Measurements from ENCODE around the gene P2RY11. TPM values are rescaled to one million over a fixed set of nuclear protein-coding genes. Genes with fewer than 3 reads are reported as not detected.

The P2RY11 gene
- total RNA-seq, 4 donors from 2014 or later = 2.7 to 18.7 (median 4.7) TPM

DNA sequence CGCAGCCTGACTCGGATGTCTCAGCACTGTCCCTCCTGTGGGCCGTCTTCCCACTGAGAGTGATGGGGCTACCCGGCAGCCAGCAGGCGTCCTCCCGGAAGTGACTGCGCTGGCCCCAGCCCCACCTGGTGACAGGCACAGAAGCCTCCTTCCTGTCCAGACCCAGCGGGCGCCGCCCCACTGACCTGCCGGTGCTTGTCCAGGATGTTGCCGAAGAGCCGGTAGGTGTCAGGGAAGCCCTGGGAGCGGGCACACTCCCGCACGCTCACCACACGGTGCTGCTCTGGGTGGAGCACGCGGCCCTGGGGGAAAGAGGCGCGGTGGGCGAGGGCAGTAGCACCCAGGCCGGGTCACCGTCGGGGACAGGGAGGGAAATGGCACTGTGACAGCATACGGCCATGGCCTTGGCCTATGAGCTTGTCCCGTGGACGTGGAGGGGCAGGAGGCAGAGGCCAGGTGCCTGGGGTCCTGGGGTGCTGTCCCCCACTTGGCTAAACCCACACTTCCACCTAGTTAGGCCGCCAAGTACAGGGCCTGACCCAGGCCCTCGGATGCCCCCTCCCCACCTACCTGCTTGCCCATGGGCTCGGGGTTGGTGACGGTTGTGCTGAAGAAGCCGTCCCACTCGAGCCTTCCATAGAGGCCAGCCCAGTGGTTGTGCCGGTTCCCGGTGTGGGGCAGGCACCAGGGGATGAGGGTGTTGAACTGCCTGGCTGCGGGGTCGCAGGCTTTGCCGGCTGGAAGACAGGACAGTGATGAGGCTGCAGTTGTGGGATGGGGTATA, 24.2 kb downstream of the P2RY11 start:
- TF ChIP-seq, protein P1, sequence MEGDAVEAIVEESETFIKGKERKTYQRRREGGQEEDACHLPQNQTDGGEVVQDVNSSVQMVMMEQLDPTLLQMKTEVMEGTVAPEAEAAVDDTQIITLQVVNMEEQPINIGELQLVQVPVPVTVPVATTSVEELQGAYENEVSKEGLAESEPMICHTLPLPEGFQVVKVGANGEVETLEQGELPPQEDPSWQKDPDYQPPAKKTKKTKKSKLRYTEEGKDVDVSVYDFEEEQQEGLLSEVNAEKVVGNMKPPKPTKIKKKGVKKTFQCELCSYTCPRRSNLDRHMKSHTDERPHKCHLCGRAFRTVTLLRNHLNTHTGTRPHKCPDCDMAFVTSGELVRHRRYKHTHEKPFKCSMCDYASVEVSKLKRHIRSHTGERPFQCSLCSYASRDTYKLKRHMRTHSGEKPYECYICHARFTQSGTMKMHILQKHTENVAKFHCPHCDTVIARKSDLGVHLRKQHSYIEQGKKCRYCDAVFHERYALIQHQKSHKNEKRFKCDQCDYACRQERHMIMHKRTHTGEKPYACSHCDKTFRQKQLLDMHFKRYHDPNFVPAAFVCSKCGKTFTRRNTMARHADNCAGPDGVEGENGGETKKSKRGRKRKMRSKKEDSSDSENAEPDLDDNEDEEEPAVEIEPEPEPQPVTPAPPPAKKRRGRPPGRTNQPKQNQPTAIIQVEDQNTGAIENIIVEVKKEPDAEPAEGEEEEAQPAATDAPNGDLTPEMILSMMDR (IDR thresholded peaks at IDR 0.05) = no peak
- ATAC-seq (ENCODE audit: low FRiP score) = no peak
- DNase-seq (ENCODE audit: low spot score) = no peak

DNA sequence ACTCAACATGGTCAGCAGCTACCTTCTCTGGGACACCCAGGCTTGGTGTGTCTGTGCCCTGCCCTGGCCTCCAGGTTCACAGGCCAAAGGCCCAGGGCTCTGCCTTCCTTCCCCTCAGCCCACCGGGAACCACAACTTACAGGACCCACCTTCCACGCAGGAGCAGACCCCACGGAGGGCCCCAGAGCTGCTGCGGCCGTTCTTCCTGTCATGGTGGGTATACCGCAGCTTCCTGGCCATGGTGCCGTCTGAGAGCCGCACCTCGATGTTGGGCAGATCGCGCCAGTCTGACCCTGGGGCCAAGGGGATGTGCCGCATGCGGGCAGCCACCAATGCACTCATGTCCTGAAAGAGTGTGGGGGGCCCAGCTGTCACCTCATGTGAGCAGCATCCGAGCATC, 25.4 kb downstream of the P2RY11 start:
- DNase-seq (ENCODE audit: low spot score) (no peak), ATAC-seq (ENCODE audit: low FRiP score) (no peak)
- TF ChIP-seq, protein P1 (IDR thresholded peaks at IDR 0.05) = no peak

DNA sequence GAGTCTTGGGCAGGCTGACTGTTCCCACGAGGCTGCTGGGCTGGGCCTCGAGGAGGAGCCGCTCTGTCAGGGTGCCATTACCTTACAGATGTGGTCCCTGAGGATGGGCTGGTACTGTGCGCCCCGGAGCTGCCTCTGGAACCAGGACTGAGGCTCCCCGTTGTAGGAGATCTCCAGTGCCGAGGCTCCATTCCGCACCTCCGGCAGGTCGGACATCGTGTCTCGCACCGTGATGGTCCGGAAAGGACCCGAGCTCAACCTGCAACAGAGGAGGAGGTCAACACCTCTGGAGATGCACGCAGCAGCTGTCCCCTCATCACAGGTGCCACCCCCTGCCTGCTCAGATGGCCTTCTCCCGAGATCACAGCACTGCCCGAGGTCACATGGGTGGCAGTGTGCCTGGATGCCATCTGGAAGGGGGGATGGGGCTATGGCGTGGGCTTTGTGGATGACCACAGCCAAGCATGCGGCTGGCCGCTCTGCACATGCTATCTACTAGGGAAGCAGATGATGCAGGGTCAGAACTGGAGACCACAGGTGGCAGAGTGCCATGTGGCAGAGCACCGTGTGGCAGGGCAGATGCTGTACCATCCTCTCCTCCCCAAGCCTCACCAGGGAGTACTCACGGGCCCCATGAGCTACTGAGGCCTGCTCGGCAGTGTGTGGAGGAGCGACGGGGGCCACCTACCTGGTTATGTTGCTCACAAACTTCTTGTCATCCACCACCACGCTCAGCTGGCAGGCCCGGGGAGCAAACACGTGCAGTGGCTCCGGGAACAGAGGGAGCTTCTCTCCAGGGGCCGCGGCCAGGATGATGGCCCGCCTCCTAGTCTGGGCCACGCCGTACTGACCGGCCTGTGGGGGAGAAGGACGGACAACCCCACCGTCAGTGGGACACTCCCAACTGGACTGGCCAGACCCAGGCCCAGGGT, 26.5 kb downstream of the P2RY11 start:
- ATAC-seq (ENCODE audit: low FRiP score) (no peak), DNase-seq (ENCODE audit: low spot score) (no peak)
- TF ChIP-seq, protein P1 (IDR thresholded peaks at IDR 0.05) = no peak

DNA sequence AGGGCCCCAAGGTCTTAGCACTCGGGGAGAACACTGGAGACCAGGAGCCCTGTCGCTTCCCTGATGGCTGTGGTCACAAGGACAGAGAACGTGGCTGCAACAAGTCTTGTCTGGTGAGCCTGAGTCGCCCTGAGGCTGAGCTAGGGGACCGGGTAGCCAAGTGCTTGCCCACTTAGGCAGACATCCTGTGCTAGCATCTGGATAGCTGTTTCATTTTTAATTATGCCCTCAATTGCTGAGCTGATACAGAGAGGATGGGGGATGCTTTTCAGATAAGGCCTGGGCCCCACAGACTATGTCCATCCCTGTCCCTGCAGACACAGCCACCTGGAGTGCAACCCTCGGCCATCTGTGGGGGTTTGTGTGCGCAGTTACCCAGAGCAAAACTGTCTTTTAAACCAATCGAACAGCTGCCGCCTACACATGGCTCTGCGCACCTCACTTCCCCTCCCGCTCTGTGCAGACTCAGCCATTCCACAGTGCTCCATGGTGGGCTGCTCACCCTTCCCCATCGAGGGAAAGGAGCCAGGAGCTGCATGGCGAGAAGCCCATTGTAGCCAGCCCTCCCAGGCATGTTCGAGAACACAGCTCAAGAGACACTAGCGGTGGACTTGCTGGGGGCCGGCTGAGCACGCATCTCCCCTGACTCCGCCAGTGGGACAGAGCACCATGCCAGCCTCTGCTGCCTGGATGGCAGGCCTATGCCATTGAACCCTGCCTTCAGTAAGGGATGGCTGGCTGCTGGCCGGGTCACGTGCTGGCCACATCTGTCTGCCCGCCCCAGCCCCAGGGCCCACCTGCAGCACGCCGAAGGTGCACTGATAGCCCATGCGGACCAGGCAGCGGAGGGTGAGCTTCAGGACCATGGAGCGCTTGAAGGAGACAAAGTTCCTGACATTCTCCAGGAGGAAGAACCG, 27.6 kb downstream of the P2RY11 start:
- TF ChIP-seq, protein P1 (IDR thresholded peaks at IDR 0.05) = no peak
- ATAC-seq (ENCODE audit: low FRiP score) (no peak), DNase-seq (ENCODE audit: low spot score) (no peak)

DNA sequence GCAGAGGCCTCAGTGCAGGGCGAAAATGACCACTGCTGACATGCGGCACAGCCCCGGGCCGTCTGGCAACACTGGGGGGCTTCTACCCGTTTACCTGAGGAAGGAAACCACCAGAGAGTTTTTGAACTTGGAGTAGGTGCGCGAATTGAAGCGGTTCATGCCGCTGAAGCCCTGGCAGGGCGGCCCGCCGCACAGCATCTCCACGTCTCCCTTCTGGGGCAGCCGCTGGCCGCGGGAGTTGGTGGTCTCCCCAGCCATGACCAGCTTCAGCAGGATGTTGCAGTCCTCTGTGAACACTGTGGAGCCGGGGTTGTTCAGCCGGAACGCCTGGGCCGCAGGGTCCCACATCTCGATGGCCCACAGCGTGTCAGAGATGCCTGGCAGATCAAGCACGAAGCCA, 28.5 kb downstream of the P2RY11 start:
- DNase-seq (ENCODE audit: low spot score) = no peak

DNA sequence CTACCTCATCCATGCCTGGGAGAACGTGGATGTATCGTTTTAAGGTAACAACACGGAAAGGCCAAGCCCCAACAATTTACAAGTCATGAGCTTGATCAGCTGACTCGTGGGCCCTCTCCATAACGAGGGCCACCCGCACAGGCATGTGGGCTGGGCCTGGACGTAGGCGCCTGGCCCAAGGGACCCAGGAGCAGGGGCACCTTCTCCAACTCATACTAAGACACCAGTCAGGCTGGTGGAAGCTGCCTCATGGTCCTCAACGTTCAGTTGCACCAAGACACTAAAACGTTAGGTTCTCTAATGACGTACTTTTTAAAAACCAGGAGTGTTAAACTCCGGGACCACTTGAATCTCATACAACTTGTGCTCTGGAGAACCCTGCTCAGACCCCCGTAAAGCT, 30.0 kb downstream of the P2RY11 start:
- TF ChIP-seq, protein P1 (IDR thresholded peaks at IDR 0.05) = no peak
- ATAC-seq (ENCODE audit: low FRiP score) (no peak), DNase-seq (ENCODE audit: low spot score) (no peak)

More for the DNA sequence above, 28.5 kb downstream of the P2RY11 start:
- ATAC-seq (ENCODE audit: low FRiP score) = no peak
- TF ChIP-seq, protein P1 (IDR thresholded peaks at IDR 0.05) = no peak

All from omental fat pad (tissue), 4 donors.